NCI-H1105 treated with DMSO at 0.1 percent for 48 hours (cell line): ENCODE data around the gene MVK.

ENCODE experiments used
- DNase-seq: peaks from one replicate; lab custom pipeline; 2025; lab: John Stamatoyannopoulos, UW

Gene MVK

DNA sequence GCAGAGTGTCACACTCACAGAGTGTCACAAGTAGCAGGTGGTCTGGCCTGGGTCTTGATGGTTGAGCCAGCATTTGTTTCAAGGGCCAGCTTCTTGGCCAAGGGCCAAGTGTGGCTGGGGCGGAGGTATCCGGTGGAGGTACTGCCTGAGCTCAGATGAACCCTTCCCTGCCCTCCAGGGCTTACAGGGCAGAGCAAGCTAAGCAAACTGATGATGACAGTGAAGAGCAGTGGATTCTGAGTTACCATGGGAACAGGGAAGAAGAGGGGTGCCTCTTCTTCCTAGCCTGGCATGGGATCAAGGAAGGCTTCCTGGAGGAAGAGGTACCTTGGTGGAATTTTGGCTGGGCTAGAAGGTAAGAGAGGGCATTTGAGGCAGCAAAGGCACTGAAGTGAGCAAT lies 35.7 kb downstream of the MVK start:
- DNase-seq: no peak

DNA sequence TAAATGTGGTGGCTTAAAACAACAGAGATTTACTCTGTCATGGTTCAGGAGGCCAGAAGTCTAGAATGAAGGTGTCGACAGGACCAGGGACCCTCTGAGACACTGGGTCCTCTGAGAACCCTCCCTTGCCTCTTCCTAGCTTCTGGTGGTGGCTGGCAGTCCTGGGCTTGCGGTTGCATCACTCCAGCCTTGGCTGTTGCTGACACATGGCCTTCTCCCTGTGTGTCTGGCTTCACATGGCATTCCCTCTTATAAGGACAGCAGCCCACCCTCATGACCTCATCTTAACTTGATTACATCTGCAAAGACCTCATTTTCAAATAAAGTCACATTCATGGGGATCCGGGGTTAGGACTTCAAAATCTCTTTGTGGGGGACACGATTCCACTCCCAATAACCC lies 36.9 kb downstream of the MVK start:
- DNase-seq: no peak

DNA sequence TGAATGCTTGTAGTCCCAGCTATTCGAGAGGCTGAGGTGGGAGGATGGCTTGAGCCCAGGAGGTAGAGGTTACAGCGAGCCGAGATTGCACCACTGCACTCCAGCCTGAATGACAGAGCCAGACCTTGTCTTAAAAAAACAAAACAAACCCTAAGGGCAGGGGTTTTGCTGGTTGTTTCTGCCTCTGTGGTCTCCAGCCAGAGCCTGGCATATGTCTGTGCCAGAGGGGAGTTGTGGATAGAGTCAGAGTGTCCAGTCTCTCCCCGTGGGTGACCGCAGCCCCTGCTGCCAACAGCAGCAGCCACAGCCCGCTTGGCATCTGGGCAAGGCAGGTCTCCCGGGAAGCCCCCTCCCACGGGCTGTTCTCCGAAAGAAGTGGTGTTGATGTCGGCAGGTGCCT lies 37.6 kb downstream of the MVK start:
- DNase-seq: no peak

DNA sequence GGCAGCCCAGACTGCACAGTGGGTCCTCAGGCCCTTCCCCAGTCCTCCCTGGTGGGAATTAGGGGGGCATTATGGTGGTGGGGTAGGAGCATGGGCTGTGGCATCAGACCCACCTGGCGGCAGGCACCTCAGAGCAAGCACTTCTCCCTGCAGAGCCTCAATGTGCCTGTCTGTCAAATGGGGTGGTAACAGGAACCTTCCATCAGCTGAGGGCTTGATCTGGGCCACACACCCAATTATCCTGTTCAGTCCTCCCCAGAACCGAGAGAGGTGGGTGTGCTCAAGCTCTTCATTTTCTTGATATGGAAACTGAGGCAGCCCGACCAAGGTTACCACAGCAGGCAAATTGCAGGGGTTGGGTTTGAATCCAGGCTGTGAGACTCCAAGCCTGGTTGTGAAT lies 38.4 kb downstream of the MVK start:
- no peak for DNase-seq

DNA sequence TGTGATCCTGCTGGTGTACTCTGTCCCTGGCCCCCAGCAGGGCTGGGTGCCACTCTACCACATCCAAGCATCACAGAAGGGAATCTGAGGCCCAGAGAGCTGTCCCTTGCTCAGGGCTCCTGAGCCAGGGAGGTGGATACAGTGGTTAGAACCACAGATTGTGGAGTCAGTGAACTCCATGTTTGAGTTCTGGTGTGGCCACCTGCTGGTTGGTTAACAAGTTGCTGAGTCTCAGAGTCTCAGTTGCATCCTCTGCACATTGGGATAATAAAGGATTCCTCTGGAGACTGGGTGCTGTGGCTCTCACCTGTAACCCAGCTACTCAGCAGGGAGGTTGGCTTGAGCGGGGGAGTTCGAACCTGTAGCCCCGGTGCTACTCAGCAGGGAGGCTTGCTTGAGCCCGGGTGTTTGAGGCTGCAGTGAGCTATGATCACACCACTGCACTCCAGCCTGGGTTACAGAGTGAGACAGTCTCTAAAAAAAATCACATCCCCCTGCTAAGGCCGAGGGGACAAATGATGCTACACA lies 39.4 kb downstream of the MVK start:
- no peak for DNase-seq

DNA sequence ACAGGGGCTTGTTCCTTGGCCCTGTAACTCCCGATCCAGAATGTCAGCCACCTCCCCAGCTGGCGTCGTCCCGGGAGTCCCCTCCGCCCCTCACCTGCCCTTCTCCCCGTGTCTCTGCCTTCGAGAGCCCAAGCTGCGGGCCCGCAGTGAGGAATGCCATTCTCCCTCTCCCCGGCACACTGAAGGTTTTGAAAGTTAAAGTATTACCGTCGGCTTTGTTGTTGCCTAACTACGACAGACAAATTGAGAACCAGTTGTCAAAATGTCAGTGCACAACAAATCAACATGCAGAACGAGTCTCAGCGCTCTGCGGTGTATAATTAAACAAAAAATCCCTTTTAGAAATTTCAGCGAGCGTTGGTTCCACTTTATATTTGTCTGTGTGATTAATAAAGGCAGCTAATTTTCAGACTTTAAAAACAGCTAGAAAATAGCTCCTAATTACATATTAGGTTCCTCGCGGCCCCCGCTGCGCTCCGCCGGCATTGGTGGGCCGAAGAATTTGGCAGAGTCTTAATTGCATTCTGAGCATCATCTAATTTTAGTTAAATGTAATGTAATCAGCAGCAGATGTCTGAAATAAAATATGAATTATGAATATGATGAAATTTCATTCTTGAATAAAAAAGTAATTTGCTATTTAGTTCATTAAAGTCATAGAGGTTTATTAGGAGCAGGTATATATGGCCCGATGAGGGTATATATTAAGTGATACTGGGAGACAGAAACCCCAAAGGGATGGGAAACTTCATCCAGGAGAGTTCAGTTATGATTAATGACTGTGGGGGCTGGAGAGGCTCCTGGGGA lies 40.3 kb downstream of the MVK start:
- DNase-seq: peak; percentile 38

DNA sequence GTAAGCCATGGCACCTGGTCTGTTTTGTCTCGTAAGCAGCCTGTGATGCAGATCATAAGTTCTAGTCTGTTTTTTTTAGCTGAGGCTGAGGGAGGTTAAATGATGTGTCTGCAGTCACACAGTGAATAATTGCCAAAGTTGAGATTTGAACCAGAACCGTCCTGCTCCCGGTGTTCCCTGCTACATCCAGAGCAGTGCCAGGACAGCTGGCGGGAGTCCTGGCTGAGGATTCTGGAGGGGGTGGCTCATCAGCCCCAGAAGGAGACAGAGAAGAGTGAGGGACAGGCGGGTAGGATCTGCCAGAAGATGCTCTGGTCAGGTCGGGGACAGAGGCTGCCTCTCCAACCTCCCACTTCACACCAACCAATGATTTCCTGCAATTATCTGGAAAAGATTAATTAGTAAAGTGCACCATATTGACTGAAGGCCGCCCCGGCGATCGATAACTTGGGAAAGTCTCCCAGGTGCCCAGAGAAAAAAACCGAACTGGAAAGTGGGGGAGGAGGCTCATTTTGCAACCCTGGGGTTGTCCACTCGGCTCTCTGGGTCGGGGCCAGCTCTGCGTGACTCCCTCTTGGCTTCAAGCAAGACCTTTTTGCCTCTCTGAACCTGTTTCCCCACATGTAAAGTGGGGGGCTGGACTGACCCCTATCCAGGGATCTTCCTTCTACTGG lies 42.1 kb downstream of the MVK start:
- no peak for DNase-seq

DNA sequence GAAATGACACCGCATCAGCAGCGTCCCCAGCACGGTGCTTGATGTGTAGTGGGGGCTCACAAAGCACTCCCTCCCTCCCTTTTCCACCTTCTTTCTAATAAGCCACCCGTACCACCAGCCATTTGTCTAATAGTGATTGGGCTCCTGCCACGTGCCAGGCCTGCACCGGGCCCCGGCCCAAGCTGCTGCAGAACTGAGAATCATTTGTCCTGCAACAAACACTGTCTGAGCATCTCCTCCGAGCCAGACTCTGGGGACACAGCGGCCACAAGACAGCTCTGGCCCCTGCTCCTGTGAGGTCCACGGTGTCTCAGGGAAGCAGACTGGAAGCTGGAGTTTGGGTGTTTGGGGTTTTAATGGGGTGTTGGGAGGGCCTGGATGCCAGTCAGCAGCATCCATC lies 43.9 kb downstream of the MVK start:
- no peak for DNase-seq

DNA sequence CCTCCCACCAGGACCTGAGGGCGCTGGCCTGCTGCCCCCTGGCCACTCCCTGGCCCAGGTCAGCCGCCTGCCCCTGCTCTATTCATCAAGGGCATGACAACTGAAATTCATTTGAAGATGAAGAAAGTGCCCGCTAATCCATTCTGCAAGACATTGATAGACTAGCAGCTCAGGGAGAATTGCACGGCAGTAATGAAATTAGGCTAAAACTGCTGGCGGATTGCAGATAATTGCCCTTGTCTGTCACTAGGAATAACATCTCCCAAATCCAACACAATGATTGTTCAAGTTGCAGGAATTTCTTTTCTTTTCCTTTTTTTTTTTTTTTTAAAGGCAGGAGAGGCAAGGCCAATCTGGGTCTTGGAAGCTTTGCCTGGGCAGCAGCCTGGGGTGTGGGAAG lies 44.5 kb downstream of the MVK start:
- no peak for DNase-seq

DNA sequence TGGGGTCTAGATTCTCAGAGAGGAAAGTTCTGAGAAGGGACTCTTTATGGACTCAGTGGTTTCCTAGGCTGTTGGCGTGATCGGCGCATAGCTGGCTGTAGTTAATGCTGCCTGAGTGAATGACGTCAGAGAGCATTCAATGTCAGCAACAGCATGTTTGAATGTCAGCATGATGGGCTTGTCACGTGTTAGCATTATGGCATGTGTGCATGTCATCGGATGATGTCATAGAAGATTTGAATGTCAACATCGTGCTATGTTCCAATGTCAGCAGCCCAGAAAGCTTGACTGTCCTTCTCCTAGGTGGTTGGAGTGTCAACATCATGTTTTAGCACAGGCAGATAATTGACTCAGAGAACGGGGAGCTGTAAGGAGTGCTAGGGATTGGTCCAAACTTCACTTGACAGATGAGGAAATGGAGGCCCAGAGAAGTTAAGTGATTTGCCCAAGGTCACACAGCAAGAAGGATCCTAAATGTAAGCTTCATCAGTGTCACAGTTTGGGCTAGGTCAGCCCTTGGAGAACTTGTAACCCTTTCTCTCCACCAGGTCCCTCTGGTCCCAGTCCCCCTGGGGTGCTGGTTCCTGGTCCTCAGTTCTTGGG lies 45.5 kb downstream of the MVK start:
- DNase-seq: no peak

DNA sequence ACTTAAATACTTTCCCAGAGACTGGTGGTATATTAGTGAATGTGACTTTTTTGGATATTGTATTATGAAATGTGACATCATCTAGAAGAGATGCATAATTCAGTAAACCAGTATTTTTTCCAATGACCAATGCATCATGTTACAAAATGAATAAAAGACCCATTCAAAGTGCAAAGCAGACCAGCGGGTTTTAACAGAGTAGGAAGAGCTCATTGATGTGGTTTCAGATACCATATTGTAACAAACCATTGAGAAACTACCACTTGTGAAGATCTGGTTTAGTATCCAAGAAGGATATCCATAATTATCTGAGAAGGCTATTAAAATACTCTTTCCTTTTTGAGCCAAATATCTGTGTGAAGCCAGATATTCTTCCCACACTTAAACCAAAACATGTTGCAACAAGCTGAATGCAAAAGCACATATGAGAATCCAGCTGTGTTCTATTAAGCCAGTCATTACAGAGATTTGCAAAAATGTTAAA lies 47.7 kb downstream of the MVK start:
- peak; percentile 79 for DNase-seq

DNA sequence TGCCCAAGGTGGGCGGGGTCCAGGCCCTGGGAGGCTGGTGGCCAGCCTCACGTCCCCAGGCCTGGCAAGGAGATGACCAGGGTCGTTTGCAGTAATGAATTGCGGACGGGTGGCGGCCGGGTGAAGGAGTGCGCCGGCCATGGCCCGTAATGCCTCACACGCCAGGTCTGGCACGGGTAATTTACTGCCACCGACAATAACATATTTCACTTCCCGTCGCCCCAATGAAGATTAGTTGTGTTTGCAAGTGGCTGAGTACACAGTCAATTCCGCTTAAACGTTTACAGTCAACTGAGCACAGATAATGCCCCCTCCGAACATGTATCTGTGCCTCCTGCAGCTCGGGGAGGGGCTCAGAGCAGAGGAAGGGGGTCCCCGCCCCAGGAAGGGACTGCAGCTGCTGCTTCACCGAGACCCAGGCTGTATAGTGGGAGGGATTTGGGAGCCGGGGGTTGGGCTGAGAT lies 48.3 kb downstream of the MVK start:
- DNase-seq: peak; percentile 92

DNA sequence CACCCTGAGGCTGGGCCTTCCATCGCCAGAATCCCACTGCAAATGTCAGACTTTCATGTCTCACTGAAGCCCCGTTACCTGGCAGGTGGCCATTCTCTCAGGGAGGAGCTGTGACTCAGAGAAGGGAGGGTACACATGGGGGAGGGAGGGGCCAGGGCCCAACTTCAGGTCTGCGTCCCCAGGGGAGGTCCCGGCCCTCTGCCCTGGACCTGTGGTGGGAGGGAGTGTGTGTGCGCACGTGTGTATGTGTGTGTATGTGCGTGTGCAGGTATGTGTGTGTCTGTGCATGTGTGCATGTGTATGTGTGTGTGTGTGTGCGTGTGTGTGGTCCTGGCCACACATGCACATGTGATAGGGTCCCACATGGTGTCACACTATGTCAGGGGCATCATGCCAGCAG lies 50.9 kb downstream of the MVK start:
- no peak for DNase-seq

DNA sequence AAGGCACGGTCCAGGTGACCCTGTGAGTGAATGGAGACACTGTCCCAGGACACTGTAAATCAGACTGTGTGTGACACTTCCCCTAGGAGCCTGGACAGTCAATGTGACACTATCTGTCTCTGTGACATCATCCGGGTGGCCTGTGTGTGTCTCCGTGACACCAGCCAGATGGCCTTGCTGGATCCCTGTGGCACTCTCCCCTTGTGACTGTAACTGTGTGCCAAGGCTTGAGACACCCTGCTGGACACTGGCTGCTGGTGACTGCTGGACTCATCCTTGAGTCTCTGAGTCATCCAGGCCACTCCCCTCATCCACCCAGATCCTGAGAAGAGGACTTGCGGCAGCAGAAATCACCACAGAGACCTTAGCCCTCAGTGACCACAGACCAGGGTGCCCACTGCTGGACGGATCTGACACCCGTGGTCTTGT lies 51.6 kb downstream of the MVK start:
- DNase-seq: no peak

DNA sequence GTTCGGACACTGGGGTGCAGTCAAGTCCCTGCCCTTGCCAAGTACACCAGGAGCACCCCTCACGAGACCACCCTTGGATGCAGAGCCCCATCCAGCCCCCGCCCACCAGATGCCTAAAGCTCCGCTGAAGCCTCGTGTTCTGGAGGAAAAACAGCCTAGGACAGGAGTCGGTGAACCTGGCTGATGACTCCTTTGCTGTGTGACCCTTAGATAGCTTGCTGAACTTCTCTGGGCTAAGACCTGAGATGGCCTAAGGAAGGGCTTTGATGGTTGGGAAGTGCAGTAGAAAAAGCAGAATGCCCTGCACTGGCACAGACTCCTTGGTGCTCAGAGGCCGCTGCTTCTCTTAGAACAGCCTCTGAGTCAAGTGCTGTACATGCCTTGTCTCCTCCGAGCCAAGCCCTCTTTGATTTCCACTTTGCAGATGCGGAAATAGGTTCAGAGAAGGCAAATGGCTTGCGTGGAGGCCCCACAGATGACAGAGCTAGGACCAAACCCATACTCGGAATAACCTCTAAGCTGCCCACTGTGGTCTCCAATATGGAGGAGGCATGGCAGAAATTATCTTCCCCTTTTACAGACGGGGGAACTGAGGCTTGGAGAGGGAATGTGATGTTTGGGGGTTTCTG lies 52.3 kb downstream of the MVK start:
- DNase-seq: no peak

DNA sequence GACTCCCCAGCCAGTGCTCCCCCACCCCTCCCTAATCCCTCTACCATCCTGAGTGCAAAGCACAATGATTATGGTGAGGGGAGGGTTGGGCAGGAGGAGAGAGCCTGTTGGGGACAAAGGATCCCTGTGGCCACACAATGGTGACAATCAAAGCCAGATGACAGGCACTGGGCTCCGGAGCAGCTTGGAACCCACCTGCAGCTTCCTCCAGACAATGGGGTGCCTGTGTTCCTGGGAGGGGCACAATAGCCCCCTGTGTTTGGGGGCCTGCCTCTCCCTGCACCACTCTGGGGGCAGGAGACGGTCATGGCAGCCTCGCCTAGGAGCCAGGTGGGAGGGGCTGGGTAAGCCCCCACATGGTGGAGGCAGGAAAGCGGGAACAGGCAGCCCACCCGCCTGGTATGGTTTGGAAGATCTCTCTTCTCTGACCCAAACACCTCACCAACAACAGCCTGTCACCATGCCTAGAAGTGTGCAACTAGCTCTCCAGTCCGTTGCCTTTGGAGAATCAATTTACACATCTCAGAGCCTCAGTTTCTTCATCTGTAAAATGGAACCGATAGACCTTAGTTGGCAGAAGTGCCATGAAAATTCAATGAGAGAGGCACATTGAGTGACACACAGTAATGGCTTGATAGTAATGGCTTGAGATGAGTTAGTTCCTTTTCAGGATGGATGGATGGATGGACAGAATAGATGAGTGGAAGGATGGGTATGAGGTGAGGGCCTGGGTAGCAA lies 53.0 kb downstream of the MVK start:
- DNase-seq: no peak

DNA sequence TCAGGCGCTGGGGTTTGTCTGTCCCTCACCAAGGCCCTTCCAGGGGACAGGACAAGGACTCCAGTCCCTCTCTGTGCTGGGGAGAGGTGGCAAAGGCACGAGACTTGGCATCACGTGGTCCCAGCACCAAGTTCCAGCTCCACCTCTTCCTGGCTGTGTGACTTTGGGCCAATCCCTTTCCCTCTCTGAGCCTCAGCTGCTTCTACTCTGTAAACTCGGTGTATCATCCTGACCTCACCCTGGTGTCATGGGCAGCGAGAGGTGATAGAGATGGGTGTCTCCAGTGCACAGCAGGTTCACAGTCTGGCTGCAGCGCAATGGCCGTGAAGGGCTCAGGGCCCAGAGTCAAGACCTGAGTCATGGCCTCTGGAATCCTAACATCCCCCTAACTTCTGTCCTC lies 54.0 kb downstream of the MVK start:
- no peak for DNase-seq

DNA sequence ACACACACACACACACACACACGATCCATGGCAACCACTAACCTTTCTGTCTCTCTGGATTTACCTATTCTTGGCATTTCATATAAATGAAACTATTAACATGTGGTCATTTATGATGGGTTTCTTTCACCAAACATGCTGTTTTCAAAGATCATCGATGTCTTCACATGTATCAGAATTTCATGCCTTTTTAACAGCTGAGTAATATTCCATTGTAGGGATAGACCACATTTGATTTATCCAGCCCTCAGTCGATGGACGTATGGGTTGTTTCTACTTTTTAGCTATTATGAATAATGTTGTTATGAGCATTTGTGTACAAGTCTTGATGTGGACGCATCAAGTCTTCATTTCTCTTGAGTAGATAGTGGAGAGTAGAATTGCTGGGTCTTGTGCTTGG lies 56.5 kb downstream of the MVK start:
- DNase-seq: no peak

DNA sequence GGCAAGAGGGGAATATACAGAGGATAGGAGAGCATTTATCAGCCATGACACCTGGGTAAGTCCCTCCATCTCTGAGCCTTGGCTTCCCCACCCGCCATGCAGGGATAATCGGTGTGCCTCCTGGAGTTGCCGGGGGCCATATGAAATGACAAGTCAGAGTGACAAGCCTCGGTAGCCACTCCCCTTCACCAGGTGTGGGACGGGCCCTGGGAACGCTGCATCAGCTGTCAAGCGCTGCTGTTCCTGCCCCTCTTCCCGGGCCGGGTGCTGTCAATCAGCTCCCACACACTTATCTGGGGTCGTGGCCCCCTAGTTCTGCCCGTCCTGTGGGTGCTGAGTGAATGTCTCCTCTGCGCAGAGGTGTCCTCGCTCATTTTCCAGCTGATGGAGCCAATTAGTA lies 57.2 kb downstream of the MVK start:
- no peak for DNase-seq

DNA sequence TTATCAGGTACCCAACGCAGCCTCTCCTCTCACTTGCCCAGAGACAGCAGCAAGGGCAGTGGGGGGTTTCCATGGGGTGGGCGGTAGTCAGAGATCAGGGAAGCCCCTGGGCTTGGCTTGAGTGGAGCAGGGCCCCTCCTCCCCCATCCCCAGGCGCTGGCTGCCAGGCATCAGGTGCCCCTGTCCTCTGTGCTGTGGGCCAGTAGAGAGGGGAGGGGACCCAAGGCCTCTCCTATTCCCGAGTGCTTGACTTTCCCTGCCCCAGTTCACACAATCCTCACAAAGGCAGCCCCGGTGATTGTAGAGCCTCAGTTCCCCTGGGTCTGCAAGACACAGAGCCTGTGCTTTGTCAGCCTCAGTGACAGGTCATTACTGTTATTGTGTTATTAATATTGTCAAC lies 57.7 kb downstream of the MVK start:
- DNase-seq: no peak

DNA sequence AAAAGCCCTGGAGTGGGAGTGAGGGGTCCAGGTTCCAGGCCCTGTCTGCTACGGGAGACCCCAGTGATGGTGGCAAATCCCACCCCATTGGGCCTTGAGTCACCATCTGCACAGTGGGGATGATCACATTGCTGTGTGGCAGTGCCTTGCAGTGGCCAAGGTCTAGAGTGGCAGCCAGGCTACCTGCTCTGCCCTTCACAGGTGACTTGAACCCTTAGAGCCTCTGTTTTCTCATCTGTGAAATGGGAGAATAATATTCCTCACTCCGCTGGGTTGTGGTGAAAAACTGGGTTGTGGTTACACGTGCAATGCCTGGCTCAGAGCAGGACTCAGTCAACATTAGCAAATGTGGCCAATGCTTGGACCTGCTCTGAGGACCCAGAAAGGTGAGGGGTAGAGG lies 58.2 kb downstream of the MVK start:
- no peak for DNase-seq

DNA sequence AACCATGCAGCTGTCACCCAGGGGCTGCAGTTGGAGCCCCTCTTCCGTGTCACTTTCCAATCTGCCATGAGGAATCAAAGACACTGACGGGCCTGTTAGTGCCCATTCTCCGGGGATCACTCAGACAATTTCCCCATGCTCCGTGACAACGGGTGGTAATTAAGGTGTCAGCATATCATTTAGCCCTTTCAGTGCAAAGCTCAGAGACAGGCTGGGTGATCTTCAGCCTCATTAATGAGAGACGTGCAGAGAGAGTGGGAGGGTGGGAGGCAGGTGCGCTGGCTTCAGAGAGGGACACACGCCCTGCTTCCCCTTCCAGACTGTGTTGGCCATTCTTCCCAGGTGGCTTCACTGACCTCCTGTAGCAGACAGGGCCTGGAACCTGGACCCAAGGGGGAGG lies 58.7 kb downstream of the MVK start:
- no peak for DNase-seq
